GM12874 (cell line): ENCODE data around the gene DAZAP2.

ENCODE experiments used
- CTCF ChIP-seq: IDR thresholded peaks from 2 replicates; pipeline ENCODE4 v1.5.1; 2011; ENCODE audit warnings: low read depth, mild to moderate bottlenecking, control low read depth, low read length, moderate library complexity; ENCODE audit not compliant: insufficient read depth

The DAZAP2 gene

GRCh38 chr12:51263341-51263740 lies 24.7 kb downstream of the DAZAP2 start:
- no peak for TF ChIP-seq CTCF

DNA sequence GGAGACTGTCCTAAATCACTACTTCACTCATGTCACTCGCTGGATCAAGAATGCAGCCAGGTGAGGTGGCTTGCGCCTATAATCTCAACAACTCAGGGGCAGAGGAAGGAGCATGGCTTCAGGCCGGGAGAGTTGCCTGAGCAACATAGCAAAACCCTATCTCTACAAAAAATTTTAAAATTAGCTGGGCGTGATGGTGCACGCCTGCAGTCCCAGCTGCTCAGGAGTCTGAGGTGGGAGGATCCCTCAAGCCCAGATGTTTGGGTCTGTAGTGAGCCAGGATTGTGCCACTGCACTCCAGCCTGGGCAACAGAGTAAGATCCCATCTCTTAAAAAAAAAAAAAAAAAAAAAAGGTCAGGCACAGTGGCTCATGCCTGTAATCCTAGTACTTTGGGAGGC lies 25.7 kb downstream of the DAZAP2 start:
- no peak for TF ChIP-seq CTCF

DNA sequence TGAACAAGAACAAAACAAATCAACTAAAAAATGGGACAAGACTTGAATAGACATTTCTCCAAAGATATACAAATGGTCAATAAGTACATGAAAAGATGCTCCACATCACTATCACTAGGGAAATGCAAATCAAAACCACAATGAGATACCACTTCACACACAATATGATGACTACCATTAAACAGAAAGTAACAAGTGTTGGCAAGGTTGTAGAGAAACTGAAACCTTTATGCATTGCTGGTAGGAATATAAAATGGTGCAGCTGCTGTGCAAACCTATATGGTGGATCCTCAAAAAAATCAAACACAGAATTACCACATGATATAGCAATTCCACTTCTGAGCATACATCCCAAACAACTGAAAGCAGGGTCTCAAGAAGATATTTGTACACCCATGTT lies 26.4 kb downstream of the DAZAP2 start:
- TF ChIP-seq CTCF: no peak

GRCh38 chr12:51269174-51270066 lies 30.8 kb downstream of the DAZAP2 start:
- TF ChIP-seq CTCF: 0 out of 2 replicates have a peak, but pooled peaks have one; percentile 20

GRCh38 chr12:51270067-51270950 lies 31.7 kb downstream of the DAZAP2 start, which contains the start of gene SMAGP:
TSS of gene SMAGP (minus strand) at chr12:51270415. CDS start at chr12:51269278, 1,137 bp downstream.
- TF ChIP-seq CTCF: peak; percentile 16; the same call in 1 of the 2 replicates

DNA sequence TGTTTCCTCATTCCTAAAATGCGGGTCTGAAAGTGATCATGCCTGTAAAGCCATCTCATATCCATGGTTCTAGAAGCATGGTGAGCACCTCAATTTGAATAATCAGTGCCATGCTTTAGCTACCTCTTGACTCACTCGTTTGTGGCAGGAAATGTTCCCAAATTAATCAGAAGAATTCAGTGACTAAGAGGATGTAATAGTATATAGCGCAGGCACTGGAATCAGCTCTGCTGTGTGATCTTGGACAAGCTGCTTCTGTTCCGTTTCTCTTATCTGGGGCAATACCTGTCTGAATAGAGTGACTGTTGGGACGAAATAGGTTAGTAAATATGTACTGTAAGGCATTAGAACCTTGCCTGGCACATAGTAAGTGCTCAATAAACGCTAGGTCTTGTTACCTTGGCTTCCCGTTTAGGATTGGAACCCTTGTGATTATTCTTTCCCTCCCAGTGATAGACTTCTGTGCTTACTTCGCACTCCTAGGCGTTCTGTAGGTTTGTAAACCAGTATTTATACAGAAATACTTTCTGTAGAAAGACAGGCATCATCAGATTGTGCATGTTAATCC lies 32.4 kb downstream of the DAZAP2 start:
- no peak for TF ChIP-seq CTCF

- no peak for TF ChIP-seq CTCF
Observed at GRCh38 chr12:51275088-51275487, 36.5 kb downstream of the DAZAP2 start.
